ENCODE measurements around the gene TTC33. TPM values are rescaled to one million over a fixed set of nuclear protein-coding genes. Genes with fewer than 3 reads are reported as not detected.
A peak's percentile ranks its signal among the peaks of the same experiment; 100 is the strongest.

TTC33 gene
- total and polyA plus RNA-seq, 4 donors = 22.4 to 45.9 (median 30.7) TPM

DNA sequence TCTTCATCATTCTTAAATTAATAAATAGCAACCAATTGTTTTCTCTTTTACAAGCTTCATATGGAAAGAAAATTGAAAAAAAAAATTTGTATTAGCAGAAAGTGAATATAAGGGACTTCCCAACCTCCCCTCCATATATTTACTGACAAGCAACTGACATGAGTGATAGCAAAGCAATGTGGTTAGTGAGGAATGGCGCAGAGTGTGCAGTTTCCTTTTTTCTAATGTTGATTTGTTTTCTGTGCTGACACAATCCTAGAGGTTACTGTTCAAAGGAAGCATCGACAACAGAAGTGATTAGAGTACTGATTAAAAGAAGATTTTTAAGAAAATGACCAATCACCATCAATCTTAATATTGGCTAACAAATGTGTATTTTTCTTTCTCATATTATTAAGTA lies 77.7 kb downstream of the TTC33 start:
- H3K27me3 ChIP-seq (ENCODE audit: control insufficient read depth, insufficient read depth, low read length) = peaks cover 40% of the 10 kb centered on the region

DNA sequence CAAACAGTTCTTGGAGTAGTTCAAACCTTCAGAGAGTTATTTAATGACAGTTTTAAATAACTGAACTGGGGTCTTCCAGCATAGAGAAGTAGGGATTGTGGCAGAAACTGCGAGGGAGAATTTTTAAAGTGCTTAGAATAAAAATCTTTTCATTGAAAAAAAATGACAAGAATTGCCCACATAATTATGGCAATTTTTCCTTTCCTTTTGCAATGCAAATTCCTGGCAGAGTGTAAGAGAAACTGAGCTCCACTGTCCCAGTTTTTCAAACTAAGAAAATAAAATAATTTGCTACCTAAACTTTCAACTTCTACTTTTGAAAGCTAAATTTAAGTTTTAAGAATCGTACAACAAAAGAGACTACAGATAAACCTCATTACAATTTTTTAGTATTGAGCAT lies 78.3 kb downstream of the TTC33 start:
- Histone ChIP-seq H3K36me3 (ENCODE audit: control insufficient read depth, insufficient read depth, low read length) (no peaks in the 10 kb centered on the region), H3K27me3 (ENCODE audit: control insufficient read depth, insufficient read depth, low read length) (peaks cover 38% of the 10 kb centered on the region), H3K4me1 (ENCODE audit: control insufficient read depth, insufficient read depth, low read length) (peaks cover 26% of the 10 kb centered on the region), H3K27ac (ENCODE audit: low read depth, low read length) (no peak overlapping the region), H3K4me3 (ENCODE audit: low read depth, low read length) (no peak overlapping the region), H3K9me3 (ENCODE audit: control insufficient read depth, insufficient read depth, low read length) (no peaks in the 10 kb centered on the region)
- no CpG with 5 or more reads among the region's 2 CpGs for WGBS (ENCODE audit: insufficient coverage)
- DNase-seq (ENCODE audit: low read depth in 4 of 6, low spot score in 6 of 6) = no peak

More for the DNA sequence above, 77.7 kb downstream of the TTC33 start:
- WGBS (ENCODE audit: insufficient coverage) = no CpG with 5 or more reads among the region's 2 CpGs
- no peaks in the 10 kb centered on the region for H3K36me3 ChIP-seq (ENCODE audit: control insufficient read depth, insufficient read depth, low read length)
- no peak for DNase-seq (ENCODE audit: low read depth in 4 of 6, low spot score in 6 of 6)
- peaks cover 26% of the 10 kb centered on the region for H3K4me1 ChIP-seq (ENCODE audit: control insufficient read depth, insufficient read depth, low read length)
- no peak overlapping the region for H3K4me3 ChIP-seq (ENCODE audit: low read depth, low read length)
- no peaks in the 10 kb centered on the region for H3K9me3 ChIP-seq (ENCODE audit: control insufficient read depth, insufficient read depth, low read length)
- H3K27ac ChIP-seq (ENCODE audit: low read depth, low read length) = no peak overlapping the region

DNA sequence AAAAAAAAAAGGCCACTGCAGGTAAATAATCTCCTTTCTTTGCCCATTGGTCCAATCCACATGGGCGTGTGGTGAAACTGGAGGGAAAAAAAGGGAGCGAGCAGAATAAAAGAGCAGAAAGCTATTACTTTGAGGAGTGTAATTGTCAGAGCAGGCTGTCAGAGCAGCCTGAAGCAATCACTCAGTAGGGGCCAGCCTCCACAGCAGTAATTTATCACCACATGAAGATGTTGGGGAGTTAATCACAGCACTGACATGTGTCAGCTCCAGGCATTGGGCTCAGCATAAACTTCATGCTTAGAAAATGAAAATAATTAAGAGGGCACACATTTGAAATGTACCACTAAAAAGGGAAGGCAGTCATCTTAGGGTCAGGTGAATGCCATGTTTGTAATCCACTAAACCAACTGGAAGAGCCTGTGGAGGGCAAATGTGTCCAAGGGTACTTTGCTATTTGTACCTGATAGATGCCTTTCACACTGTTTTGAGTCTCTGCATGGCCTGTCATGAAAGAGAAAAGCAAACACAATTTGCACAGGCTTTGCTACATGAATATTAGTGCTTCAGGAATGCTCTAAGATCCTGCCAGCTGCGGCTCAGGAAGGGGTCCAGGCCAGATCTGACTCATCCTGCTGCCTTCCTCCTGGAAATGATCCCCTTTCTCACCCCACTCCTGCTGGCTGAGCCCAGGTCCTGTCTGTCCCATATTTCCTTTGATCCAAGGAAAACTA lies 79.0 kb downstream of the TTC33 start:
- DNase-seq (ENCODE audit: low read depth in 4 of 6, low spot score in 6 of 6) = peak in 2 of 6 donors; percentile 35 to 43
- Histone ChIP-seq H3K27me3 (ENCODE audit: control insufficient read depth, insufficient read depth, low read length) (peaks cover 31% of the 10 kb centered on the region), H3K4me3 (ENCODE audit: low read depth, low read length) (no peak overlapping the region), H3K27ac (ENCODE audit: low read depth, low read length) (no peak overlapping the region), H3K4me1 (ENCODE audit: control insufficient read depth, insufficient read depth, low read length) (peaks cover 25% of the 10 kb centered on the region), H3K9me3 (ENCODE audit: control insufficient read depth, insufficient read depth, low read length) (no peaks in the 10 kb centered on the region), H3K36me3 (ENCODE audit: control insufficient read depth, insufficient read depth, low read length) (no peaks in the 10 kb centered on the region)
- 63% methylated on average over 3 of the region's 3 CpGs for WGBS (ENCODE audit: insufficient coverage)

DNA sequence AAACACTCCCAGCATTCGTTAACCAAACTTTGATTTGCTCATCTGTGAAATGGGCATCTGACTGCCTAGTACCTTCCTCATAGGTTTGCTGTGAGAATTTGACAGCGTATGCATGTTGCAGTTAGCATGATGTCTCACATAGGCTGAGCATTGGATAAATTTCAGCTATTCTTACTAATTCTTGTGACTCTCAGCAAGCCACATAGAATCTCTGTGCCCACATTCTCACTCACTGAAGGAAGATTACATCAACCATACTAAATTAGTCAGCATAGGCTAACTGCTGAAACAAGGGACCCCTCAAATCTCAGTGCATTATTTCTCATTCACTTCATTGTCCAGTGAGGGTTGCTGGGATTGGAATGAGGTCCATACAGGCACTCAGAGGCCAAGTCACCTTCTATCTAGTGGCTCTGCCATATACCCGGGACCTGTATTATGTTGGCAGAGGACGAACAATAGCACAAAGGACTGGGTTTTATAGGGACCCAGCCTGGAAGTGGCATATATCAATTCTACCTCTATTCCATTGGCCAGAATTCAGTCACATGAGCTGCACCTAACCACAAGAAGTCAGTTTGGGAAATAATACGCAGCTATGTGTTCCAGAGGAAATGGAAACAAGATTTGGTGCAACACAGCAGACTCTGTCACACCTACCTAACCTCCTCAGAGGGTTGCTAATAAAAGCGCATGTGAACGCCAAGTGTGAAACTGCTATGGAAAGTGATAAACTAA lies 80.2 kb downstream of the TTC33 start:
- no peaks in the 10 kb centered on the region for H3K9me3 ChIP-seq (ENCODE audit: control insufficient read depth, insufficient read depth, low read length)
- H3K27me3 ChIP-seq (ENCODE audit: control insufficient read depth, insufficient read depth, low read length) = peaks cover 21% of the 10 kb centered on the region
- H3K36me3 ChIP-seq (ENCODE audit: control insufficient read depth, insufficient read depth, low read length) = no peaks in the 10 kb centered on the region
- WGBS (ENCODE audit: insufficient coverage) = no CpG with 5 or more reads among the region's 7 CpGs
- peaks cover 14% of the 10 kb centered on the region for H3K4me1 ChIP-seq (ENCODE audit: control insufficient read depth, insufficient read depth, low read length)
- no peak for DNase-seq (ENCODE audit: low read depth in 4 of 6, low spot score in 6 of 6)
- H3K4me3 ChIP-seq (ENCODE audit: low read depth, low read length) = no peak overlapping the region
- no peak overlapping the region for H3K27ac ChIP-seq (ENCODE audit: low read depth, low read length)

DNA sequence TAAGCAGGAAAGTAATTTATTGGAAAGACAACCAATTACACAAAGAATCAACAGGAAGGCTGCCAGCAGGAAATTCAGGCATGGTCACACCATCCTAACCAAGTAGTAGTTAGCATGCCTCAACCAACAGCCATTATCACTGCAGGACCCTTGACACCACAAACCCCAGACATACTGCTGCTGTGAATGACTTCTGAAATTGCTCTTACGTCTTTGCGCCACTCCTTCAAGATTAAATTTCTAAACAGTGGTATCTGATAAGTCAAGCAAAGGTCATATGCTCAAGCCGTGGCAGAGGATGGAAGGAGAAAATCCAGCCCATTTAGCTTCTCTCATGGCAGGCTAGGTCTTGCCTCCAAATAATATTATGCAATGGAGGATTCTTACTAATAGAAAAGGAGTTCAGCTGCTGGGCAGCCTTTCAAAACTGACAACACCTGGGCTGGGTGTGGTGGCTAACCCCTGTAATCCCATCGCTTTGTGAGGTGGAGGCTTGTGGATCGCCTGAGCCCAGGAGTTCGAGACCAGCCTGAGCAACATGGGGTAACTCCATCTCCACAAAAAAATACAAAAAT lies 81.0 kb downstream of the TTC33 start:
- Histone ChIP-seq H3K4me3 (ENCODE audit: low read depth, low read length) (no peak overlapping the region), H3K36me3 (ENCODE audit: control insufficient read depth, insufficient read depth, low read length) (no peaks in the 10 kb centered on the region), H3K9me3 (ENCODE audit: control insufficient read depth, insufficient read depth, low read length) (no peaks in the 10 kb centered on the region), H3K27me3 (ENCODE audit: control insufficient read depth, insufficient read depth, low read length) (peaks cover 13% of the 10 kb centered on the region), H3K27ac (ENCODE audit: low read depth, low read length) (no peak overlapping the region), H3K4me1 (ENCODE audit: control insufficient read depth, insufficient read depth, low read length) (peaks cover 6% of the 10 kb centered on the region)
- no peak for DNase-seq (ENCODE audit: low read depth in 4 of 6, low spot score in 6 of 6)
- 100% methylated on average over 1 of the region's 6 CpGs for WGBS (ENCODE audit: insufficient coverage)

DNA sequence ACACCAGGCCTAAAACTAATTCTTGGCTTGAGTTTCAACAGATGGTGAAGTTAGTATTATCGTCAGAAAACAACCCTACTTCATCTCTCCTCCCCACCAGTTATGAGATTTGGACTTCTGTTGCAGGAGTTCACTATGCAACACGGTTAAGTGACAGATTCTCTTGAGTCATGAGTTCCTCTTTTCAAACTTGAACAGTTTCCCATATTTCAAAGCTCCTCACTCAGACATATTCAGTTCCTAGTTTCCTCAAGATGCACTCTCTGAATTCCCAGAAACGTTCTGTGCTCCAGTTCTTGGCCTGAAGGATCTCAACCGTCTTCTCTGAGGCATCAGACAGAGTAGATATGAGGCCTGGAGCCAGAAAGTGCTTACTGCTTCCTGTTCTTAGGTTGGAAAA lies 83.3 kb downstream of the TTC33 start:
- 81% methylated on average over 2 of the region's 4 CpGs for WGBS (ENCODE audit: insufficient coverage)
- Histone ChIP-seq H3K4me3 (ENCODE audit: low read depth, low read length) (no peak overlapping the region), H3K27me3 (ENCODE audit: control insufficient read depth, insufficient read depth, low read length) (no peaks in the 10 kb centered on the region), H3K9me3 (ENCODE audit: control insufficient read depth, insufficient read depth, low read length) (no peaks in the 10 kb centered on the region), H3K4me1 (ENCODE audit: control insufficient read depth, insufficient read depth, low read length) (no peaks in the 10 kb centered on the region), H3K36me3 (ENCODE audit: control insufficient read depth, insufficient read depth, low read length) (no peaks in the 10 kb centered on the region), H3K27ac (ENCODE audit: low read depth, low read length) (no peak overlapping the region)
- no peak for DNase-seq (ENCODE audit: low read depth in 4 of 6, low spot score in 6 of 6)

DNA sequence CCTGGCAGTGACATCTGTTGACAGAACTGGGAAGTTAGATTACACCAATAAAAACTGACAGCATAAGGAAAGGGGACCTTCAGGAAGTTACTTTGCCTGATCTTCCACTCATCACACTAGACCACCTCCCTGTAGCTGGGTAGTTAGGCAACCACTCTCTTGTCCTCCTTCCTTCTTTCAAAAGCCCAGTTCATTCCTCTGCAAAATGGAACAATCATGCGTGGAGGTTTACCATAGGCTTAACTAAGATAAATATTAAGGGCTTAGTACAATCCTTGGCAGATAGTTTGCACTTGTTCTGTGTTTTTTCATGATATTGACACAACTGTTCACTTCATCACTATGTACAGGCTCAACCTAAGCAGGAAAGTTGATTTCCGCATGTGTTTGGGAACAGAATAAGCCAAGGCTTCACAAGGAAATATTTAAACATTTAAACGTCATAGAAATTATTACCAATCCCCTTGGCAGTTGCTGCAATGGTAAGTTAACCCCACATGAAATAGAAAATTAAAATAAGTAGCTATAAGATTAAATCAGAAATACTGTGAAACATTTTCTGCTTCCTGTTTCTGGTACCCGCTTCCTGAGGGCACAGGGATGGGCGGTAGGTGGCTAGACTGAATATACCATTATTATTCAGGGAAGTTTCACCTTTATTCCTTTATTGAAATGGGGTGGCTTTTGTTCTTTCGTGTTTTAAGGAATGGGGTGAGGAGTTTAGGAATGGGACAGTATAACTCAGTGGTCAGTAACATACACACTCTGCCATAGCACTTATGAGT lies 86.0 kb downstream of the TTC33 start:
- Histone ChIP-seq H3K27ac (ENCODE audit: low read depth, low read length) (no peak overlapping the region), H3K36me3 (ENCODE audit: control insufficient read depth, insufficient read depth, low read length) (no peaks in the 10 kb centered on the region), H3K27me3 (ENCODE audit: control insufficient read depth, insufficient read depth, low read length) (no peaks in the 10 kb centered on the region), H3K4me3 (ENCODE audit: low read depth, low read length) (no peak overlapping the region), H3K9me3 (ENCODE audit: control insufficient read depth, insufficient read depth, low read length) (no peaks in the 10 kb centered on the region), H3K4me1 (ENCODE audit: control insufficient read depth, insufficient read depth, low read length) (no peaks in the 10 kb centered on the region)
- DNase-seq (ENCODE audit: low read depth in 4 of 6, low spot score in 6 of 6) = no peak
- WGBS (ENCODE audit: insufficient coverage) = no CpG with 5 or more reads among the region's 6 CpGs

DNA sequence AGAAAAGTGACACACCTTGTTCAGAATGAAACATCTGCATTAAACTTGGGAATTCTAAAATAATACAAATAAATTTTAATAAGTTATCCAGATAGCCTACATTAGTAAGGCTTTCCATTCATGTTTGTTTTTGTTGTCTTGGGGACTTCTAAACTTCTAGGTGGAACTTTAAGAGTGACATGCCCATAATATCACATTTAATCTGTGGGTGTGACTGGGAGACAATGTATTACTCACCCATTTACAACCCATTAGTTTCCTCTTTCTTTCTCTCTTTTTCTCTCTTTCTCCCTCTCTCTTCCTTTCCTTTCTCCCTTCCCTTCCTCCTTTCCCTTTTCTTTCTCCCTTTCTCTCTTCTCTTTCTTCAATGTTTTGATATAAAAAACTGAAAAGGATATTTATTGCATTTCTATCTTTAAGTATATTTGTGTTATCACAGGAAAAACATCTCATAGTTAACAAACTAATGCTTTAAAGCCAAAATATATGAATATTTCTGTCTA lies 88.5 kb downstream of the TTC33 start:
- Histone ChIP-seq H3K4me3 (ENCODE audit: low read depth, low read length) (no peak overlapping the region), H3K27me3 (ENCODE audit: control insufficient read depth, insufficient read depth, low read length) (no peaks in the 10 kb centered on the region), H3K4me1 (ENCODE audit: control insufficient read depth, insufficient read depth, low read length) (no peaks in the 10 kb centered on the region), H3K27ac (ENCODE audit: low read depth, low read length) (no peak overlapping the region), H3K9me3 (ENCODE audit: control insufficient read depth, insufficient read depth, low read length) (no peaks in the 10 kb centered on the region), H3K36me3 (ENCODE audit: control insufficient read depth, insufficient read depth, low read length) (no peaks in the 10 kb centered on the region)
- no peak for DNase-seq (ENCODE audit: low read depth in 4 of 6, low spot score in 6 of 6)

DNA sequence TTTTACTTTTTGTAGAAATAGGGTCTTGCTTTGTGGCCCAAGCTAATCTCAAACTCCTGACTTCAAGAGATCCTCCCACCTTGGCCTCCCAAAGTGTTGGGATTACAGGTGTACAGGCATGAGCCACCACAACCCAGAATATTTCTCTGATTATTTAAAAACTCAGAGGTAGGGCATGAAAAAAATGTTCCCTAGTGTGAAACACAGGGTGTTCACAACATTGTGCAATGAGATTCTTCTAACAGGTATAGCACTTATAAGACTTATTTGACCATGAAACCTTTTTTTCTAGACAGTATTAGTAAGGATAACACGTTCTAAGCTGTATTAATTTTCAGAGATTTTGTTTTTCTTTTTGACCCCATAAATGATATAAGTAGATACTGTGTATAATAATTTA lies 89.1 kb downstream of the TTC33 start:
- H3K27ac ChIP-seq (ENCODE audit: low read depth, low read length) = no peak overlapping the region
- DNase-seq (ENCODE audit: low read depth in 4 of 6, low spot score in 6 of 6) = no peak
- H3K36me3 ChIP-seq (ENCODE audit: control insufficient read depth, insufficient read depth, low read length) = no peaks in the 10 kb centered on the region
- no peak overlapping the region for H3K4me3 ChIP-seq (ENCODE audit: low read depth, low read length)
- WGBS (ENCODE audit: insufficient coverage) = no CpG with 5 or more reads among the region's 1 CpG
- H3K9me3 ChIP-seq (ENCODE audit: control insufficient read depth, insufficient read depth, low read length) = no peaks in the 10 kb centered on the region
- H3K4me1 ChIP-seq (ENCODE audit: control insufficient read depth, insufficient read depth, low read length) = no peaks in the 10 kb centered on the region
- H3K27me3 ChIP-seq (ENCODE audit: control insufficient read depth, insufficient read depth, low read length) = no peaks in the 10 kb centered on the region
